Tibial nerve (tissue), 4 donors: ENCODE measurements around the gene FBXW12. TPM values are rescaled to one million over a fixed set of nuclear protein-coding genes. Genes with fewer than 3 reads are reported as not detected.
A peak's percentile ranks its signal among the peaks of the same experiment; 100 is the strongest.

Experiments
- DNase-seq, 2 donors: peaks; one replicate each; pipeline ENCODE4 v3.0.0-alpha.2; 2019; ENCODE audit warnings: low spot score in 2 of 2
- H3K27ac ChIP-seq, 4 donors: fragments of 200-600 bp; sonication (generic) in 3 of 4; one replicate each; pipeline ENCODE4 v1.5.1; 2017 to 2019; ENCODE audit warnings: mild to moderate bottlenecking in 1 of 4
- H3K27me3 ChIP-seq, 2 donors: fragments of 200-600 bp; sonication (generic) in 1 of 2; one replicate each; pipeline versions ENCODE4 v1.5.1 to v1.6.0; 2017 to 2019
- H3K36me3 ChIP-seq, 3 donors: fragments of 200-600 bp; sonication (generic); one replicate each; pipeline ENCODE4 v1.5.1; 2018 to 2019
- H3K4me1 ChIP-seq, 4 donors: fragments of 200-600 bp; sonication (generic) in 3 of 4; one replicate each; pipeline ENCODE4 v1.5.1; 2017 to 2019
- H3K4me3 ChIP-seq, 4 donors: fragments of 200-600 bp; sonication (generic) in 3 of 4; one replicate each; pipeline ENCODE4 v1.5.1; 2017 to 2019; ENCODE audit warnings: mild to moderate bottlenecking in 1 of 4, moderate library complexity in 1 of 4
- H3K9me3 ChIP-seq, 4 donors: fragments of 200-600 bp; sonication (generic) in 3 of 4; one replicate each; pipeline ENCODE4 v1.5.1; 2017 to 2019
- CTCF ChIP-seq, 5 experiments: fragments of 200-600 bp in 3 of 5; fragments of 450-650 bp in 2 of 5; sonication (generic) in 3 of 5; IDR thresholded peaks; one replicate each; pipeline ENCODE4 v1.5.1; 2016 to 2019; ENCODE audit warnings: antibody characterized with exemption in 5 of 5, mild to moderate bottlenecking in 3 of 5, moderate library complexity in 2 of 5
- EP300 ChIP-seq, 2 donors: sonication (generic); formaldehyde crosslinking; IDR thresholded peaks; one replicate each; pipeline ENCODE4 v1.6.1; 2017; ENCODE audit warnings: antibody characterized with exemption in 2 of 2, mild to moderate bottlenecking in 1 of 2
- POLR2A ChIP-seq, 2 donors: fragments of 450-650 bp; IDR thresholded peaks; one replicate each; pipeline ENCODE4 v1.6.1; 2017; ENCODE audit warnings: antibody characterized with exemption in 2 of 2, mild to moderate bottlenecking in 2 of 2, moderate library complexity in 2 of 2
- WGBS, 2 donors: methylation state at CpG; one replicate each; pipeline ENCODE4 v1.1.5; 2018; 5-methylcytosine and 5-hydroxymethylcytosine counted together
- total RNA-seq, 4 donors: library from RNA; depleted of rRNA; stranded (reverse); fragments of >200 nt; gene quantifications; one replicate each; pipeline ENCODE4 v1.1.0, GENCODE V29; 2016

FBXW12 gene
- total RNA-seq, 4 donors from 2014 or later, result not detected

GRCh38 chr3:48423241-48423882, 51.3 kb downstream of the FBXW12 start:
- Histone ChIP-seq H3K36me3 (peaks cover 0 to 56% (median 3%) of the 10 kb centered on the region in 3 donors), H3K9me3 (no peaks in the 10 kb centered on the region), H3K4me3 (no peak overlapping the region), H3K27ac (peak overlapping the region in 2 of 4 donors; percentile 6 to 98), H3K27me3 (no peaks in the 10 kb centered on the region), H3K4me1 (peaks cover 0 to 75% (median 36%) of the 10 kb centered on the region in 4 donors)
- WGBS, 2 donors, result 84 to 86% methylated on average over 25 of the region's 25 CpGs
- TF ChIP-seq CTCF (IDR thresholded peaks at IDR 0.05) (no peak), POLR2A (IDR thresholded peaks at IDR 0.05) (no peak), EP300 (IDR thresholded peaks at IDR 0.05) (no peak)
- DNase-seq, result no peak

DNA sequence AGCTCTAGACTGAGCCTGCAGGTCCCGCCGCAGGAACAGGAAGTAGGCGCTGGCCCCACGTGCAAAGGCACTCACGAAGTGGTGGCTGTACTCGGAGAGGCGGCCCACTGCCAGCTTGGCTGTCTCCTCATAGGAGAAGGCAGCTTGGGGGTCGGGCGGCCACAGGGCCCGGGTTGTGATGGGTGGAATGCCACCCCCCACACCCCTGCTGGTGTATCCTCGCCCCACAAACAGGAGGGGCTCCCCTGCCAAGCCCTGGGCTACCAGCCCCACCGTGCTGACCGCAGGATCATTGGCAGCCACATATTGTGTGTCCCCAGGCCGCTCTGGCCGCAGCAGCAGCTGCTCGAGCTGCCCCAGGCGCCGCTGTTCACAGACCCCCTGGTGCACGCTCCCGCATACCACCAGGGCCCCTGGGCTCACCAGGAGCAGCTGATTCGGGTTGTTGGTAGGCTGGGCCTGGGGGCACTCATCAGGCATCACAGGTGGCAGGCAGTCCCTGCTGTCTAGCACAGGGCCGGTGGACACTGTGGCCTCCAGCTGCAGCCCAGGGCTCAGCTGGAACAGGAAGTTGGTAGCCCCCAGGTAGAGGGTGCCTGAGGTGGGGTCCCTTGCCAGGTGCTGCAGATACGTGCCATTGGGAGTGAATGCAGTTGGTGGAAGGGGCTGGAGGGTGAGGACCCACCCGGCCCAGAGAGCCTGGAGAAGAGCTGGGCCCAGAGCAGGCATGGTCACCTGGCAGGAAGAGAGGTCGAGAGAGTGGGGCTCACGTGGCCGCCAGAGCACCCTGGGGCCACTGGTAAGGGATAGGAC, 52.1 kb downstream of the FBXW12 start:
- 85 to 91% methylated on average over 14 to 26 of the region's 27 CpGs for WGBS, 2 donors
- Histone ChIP-seq H3K4me3 (no peak overlapping the region), H3K4me1 (peaks cover 0 to 80% (median 37%) of the 10 kb centered on the region in 4 donors), H3K27ac (peak overlapping the region; percentile 95 to 98 (median 96)), H3K36me3 (peaks cover 0 to 48% (median 3%) of the 10 kb centered on the region in 3 donors), H3K9me3 (no peaks in the 10 kb centered on the region), H3K27me3 (no peaks in the 10 kb centered on the region)
- DNase-seq, result no peak
- TF ChIP-seq CTCF (IDR thresholded peaks at IDR 0.05) (no peak), EP300 (IDR thresholded peaks at IDR 0.05) (no peak), POLR2A (IDR thresholded peaks at IDR 0.05) (no peak)

DNA sequence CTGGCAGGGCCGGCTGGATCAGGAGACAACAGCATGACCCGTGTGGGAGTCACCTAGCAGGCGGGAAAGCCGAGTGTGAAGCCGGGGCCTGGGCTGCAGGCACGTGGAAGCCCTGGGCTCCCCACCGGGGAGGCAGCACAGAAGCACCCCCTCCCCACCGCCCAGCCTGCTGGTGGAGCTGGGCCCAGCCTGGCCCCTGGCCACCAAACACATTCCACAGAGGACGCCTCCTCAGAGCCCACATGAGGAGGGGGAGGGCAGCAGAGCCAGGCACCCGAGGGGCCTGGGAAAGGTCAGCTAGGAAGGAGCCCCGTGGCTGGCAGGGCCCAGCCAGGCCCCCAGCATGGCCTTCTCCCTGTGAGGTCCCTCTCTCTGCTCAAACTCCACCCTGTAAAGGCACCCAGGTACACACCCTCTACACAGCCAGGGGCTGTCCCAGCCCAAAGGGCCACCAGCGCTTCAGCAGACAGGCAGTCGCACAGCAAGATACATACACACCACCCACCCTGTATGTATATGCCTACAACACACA, 53.3 kb downstream of the FBXW12 start:
- TF ChIP-seq EP300 (IDR thresholded peaks at IDR 0.05) (no peak), CTCF (IDR thresholded peaks at IDR 0.05) (no peak), POLR2A (IDR thresholded peaks at IDR 0.05) (no peak)
- peaks cover 0 to 87% (median 39%) of the 10 kb centered on the region in 4 donors for H3K4me1 ChIP-seq
- peak overlapping the region in 1 of 4 donors; percentile 13 for H3K4me3 ChIP-seq
- 24 to 42% methylated on average over 11 to 13 of the region's 13 CpGs for WGBS, 2 donors
- H3K27ac ChIP-seq, result peak overlapping the region; percentile 95 to 98 (median 96)
- H3K36me3 ChIP-seq, result peaks cover 0 to 36% (median 3%) of the 10 kb centered on the region in 3 donors
- H3K27me3 ChIP-seq, result no peaks in the 10 kb centered on the region
- no peaks in the 10 kb centered on the region for H3K9me3 ChIP-seq
- DNase-seq, result no peak

- DNase-seq, result no peak
- TF ChIP-seq POLR2A (IDR thresholded peaks at IDR 0.05), result no peak
- TF ChIP-seq EP300 (IDR thresholded peaks at IDR 0.05), result peak in 1 of 2 donors; percentile 19
- TF ChIP-seq CTCF (IDR thresholded peaks at IDR 0.05), result no peak
- peak overlapping the region in 3 of 4 donors; percentile 2 to 78 (median 18) for H3K4me3 ChIP-seq
- peaks cover 0 to 25% (median 3%) of the 10 kb centered on the region in 3 donors for H3K36me3 ChIP-seq
- H3K27ac ChIP-seq, result peak overlapping the region; percentile 95 to 98 (median 96)
- H3K4me1 ChIP-seq, result peaks cover 0 to 92% (median 41%) of the 10 kb centered on the region in 4 donors
- H3K27me3 ChIP-seq, result no peaks in the 10 kb centered on the region
- no peaks in the 10 kb centered on the region for H3K9me3 ChIP-seq
- 38 to 42% methylated on average over 11 of the region's 11 CpGs for WGBS, 2 donors
These were observed 54.4 kb downstream of the FBXW12 start for GRCh38 chr3:48426401-48426909.
